Ishikawa (cell line): Measurements from ENCODE around the gene GALM.

Source experiments
- CEBPB ChIP-seq: IDR thresholded peaks from 2 replicates; pipeline ENCODE4 v1.6.1; 2012
- CREB1 ChIP-seq: IDR thresholded peaks from 2 replicates; pipeline ENCODE4 v1.6.1; 2012; ENCODE audit warnings: low read depth
- EGR1 ChIP-seq: IDR thresholded peaks from 2 replicates; pipeline ENCODE4 v1.6.1; 2012
- TAF1 ChIP-seq: IDR thresholded peaks from 2 replicates; pipeline ENCODE4 v1.6.1; 2012; ENCODE audit warnings: low read depth, mild to moderate bottlenecking
- YY1 ChIP-seq: IDR thresholded peaks from 2 replicates; pipeline ENCODE4 v1.6.1; 2012; ENCODE audit warnings: low read depth
- TF ChIP-seq, protein P1 (sequence below): IDR thresholded peaks from 2 replicates; pipeline ENCODE4 v1.6.1; 2012; ENCODE audit warnings: low read depth, mild to moderate bottlenecking

- TF ChIP-seq TAF1, result no peak
- no peak for TF ChIP-seq EGR1
- no peak for TF ChIP-seq CEBPB
- no peak for TF ChIP-seq CREB1
- TF ChIP-seq, protein P1, sequence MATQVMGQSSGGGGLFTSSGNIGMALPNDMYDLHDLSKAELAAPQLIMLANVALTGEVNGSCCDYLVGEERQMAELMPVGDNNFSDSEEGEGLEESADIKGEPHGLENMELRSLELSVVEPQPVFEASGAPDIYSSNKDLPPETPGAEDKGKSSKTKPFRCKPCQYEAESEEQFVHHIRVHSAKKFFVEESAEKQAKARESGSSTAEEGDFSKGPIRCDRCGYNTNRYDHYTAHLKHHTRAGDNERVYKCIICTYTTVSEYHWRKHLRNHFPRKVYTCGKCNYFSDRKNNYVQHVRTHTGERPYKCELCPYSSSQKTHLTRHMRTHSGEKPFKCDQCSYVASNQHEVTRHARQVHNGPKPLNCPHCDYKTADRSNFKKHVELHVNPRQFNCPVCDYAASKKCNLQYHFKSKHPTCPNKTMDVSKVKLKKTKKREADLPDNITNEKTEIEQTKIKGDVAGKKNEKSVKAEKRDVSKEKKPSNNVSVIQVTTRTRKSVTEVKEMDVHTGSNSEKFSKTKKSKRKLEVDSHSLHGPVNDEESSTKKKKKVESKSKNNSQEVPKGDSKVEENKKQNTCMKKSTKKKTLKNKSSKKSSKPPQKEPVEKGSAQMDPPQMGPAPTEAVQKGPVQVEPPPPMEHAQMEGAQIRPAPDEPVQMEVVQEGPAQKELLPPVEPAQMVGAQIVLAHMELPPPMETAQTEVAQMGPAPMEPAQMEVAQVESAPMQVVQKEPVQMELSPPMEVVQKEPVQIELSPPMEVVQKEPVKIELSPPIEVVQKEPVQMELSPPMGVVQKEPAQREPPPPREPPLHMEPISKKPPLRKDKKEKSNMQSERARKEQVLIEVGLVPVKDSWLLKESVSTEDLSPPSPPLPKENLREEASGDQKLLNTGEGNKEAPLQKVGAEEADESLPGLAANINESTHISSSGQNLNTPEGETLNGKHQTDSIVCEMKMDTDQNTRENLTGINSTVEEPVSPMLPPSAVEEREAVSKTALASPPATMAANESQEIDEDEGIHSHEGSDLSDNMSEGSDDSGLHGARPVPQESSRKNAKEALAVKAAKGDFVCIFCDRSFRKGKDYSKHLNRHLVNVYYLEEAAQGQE, result no peak
- no peak for TF ChIP-seq YY1
These were observed 16.7 kb upstream of the GALM start for GRCh38 chr2:38649176-38649728.
